ENCODE data around the gene CCM2L. TPM values are rescaled to one million over a fixed set of nuclear protein-coding genes. Genes with fewer than 3 reads are reported as not detected.

The CCM2L gene
- total and polyA plus RNA-seq, 2 of the 8 experiments (the other 6 are each of a cell fraction or from before 2014, with no cell fraction given): 5.5 to 15.8 TPM

DNA sequence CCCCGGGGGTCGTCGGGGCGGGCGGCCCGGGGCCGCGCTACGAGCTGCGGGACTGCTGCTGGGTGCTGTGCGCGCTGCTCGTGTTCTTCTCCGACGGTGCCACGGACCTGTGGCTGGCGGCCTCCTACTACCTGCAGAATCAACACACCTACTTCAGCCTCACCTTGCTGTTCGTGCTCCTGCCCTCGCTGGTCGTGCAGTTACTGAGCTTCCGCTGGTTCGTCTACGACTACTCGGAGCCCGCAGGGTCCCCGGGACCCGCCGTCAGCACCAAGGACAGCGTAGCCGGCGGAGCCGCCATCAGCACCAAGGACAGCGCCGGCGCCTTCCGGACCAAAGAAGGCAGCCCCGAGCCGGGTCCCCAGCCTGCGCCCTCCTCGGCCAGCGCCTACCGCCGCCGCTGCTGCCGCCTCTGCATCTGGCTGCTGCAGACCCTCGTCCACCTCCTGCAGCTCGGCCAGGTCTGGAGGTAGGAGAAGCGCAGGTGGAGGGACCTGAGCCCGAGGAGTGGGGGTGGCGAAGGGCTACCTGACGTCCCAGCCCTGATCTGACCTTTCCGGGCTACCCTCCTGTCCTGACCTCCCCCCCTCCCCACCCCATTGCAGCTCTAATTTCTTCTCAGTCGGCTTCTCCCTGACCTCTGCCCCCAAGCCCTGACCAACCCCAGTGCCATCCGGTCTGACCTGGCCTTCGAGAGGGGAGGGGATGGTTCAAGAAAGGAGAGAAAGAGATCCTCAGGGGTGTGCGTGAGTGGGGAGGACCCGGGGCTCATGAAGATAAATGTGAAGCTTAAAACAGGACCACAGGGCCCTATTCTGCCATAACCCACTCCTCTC, 41.7 kb upstream of the CCM2L start (continued):
- TF ChIP-seq RBBP5 (IDR thresholded peaks at IDR 0.05; ENCODE audit: borderline replicate concordance, low read depth, low read length) (peak; percentile 93), KDM4A (IDR thresholded peaks at IDR 0.05; ENCODE audit: low read depth, low read length, severe bottlenecking) (peak; percentile 72), TAF7 (optimal IDR thresholded peaks at IDR 0.05; ENCODE audit: borderline replicate concordance, low read depth, low read length) (peak; percentile 98), CBX8 (IDR thresholded peaks at IDR 0.05; ENCODE audit: borderline replicate concordance, low read depth, low read length) (no peak), SAP30 (IDR thresholded peaks at IDR 0.05; ENCODE audit: insufficient read depth, insufficient replicate concordance, low read length) (peak; percentile 99), SP1 (IDR thresholded peaks at IDR 0.05; ENCODE audit: low read depth, low read length) (no peak; the same call in 1 of the 2 replicates), MAX (IDR thresholded peaks at IDR 0.05) (peak; percentile 82), CTCF (IDR thresholded peaks at IDR 0.05; ENCODE audit: control extremely low read depth in 1 of 3, insufficient read depth in 1 of 3, low read depth in 1 of 3, low read length in 3 of 3) (peak in 1 of 3 experiments; percentile 23; a peak in 1 of 4 replicates), BRCA1 (IDR thresholded peaks at IDR 0.05; ENCODE audit: low read depth, low read length) (no peak), EP300 (IDR thresholded peaks at IDR 0.05; ENCODE audit: borderline replicate concordance in 1 of 2, low read depth in 2 of 2, low read length in 2 of 2) (peak in 1 of 2 experiments; percentile 69; a peak in 1 of 3 replicates), CTBP2 (IDR thresholded peaks at IDR 0.05; ENCODE audit: borderline replicate concordance, insufficient read depth, insufficient read length, low read length) (no peak), TEAD4 (IDR thresholded peaks at IDR 0.05; ENCODE audit: low read depth, low read length) (no peak), ATF3 (IDR thresholded peaks at IDR 0.05; ENCODE audit: insufficient read depth, low read depth, low read length) (no peak), SRF (IDR thresholded peaks at IDR 0.05; ENCODE audit: low read depth, low read length) (peak; percentile 65), HDAC2 (IDR thresholded peaks at IDR 0.05; ENCODE audit: borderline replicate concordance in 1 of 2, low read depth in 2 of 2, low read length in 2 of 2) (peak; percentile 100), POLR2AphosphoS5 (IDR thresholded peaks at IDR 0.05; ENCODE audit: low read depth, low read length) (peak; percentile 65; the same call in 1 of the 2 replicates), GABPA (IDR thresholded peaks at IDR 0.05; ENCODE audit: borderline replicate concordance, insufficient read depth, low read length) (peak; percentile 84; the same call in 1 of the 2 replicates), YY1 (IDR thresholded peaks at IDR 0.05; ENCODE audit: low read depth, low read length) (peak; percentile 89)
